ENCODE results near the gene HS3ST1. TPM values are rescaled to one million over a fixed set of nuclear protein-coding genes. Genes with fewer than 3 reads are reported as not detected.

The HS3ST1 gene
- total RNA-seq, 2 donors from 2014 or later: 1.5 to 6.7 TPM

- H3K4me3 ChIP-seq: peak overlapping the region in 1 of 2 donors; percentile 48
- TF ChIP-seq CTCF (IDR thresholded peaks at IDR 0.05) (no peak), POLR2A (IDR thresholded peaks at IDR 0.05) (no peak), POLR2AphosphoS5 (IDR thresholded peaks at IDR 0.05) (no peak)
- H3K27ac ChIP-seq: no peak overlapping the region
- H3K27me3 ChIP-seq (replicated peaks; ENCODE audit: insufficient read depth): no peaks in the 10 kb centered on the region
- no peaks in the 10 kb centered on the region for H3K36me3 ChIP-seq
- H3K9me3 ChIP-seq: no peaks in the 10 kb centered on the region
- DNase-seq (ENCODE audit: low spot score): no peak
- H3K4me1 ChIP-seq (replicated peaks): no peaks in the 10 kb centered on the region
- 17% methylated on average over 8 of the region's 8 CpGs for WGBS
- intact Hi-C loops (cut with DNase I): loop anchor here (10.0 kb wide), 1 partner anchor 845 kb away; no protein-coding TSS in a partner anchor
Observed at GRCh38 chr4:11429699-11430045, 978 bp upstream of the HS3ST1 start.

GRCh38 chr4:11428899-11429698, 405 bp upstream of the HS3ST1 start:
- intact Hi-C loops (cut with DNase I): loop anchor here (10.0 kb wide), 1 partner anchor 844 kb away; no protein-coding TSS in a partner anchor
- 2% methylated on average over 64 of the region's 64 CpGs for WGBS
- Histone ChIP-seq H3K27ac (peak overlapping the region; percentile 8 to 56), H3K27me3 (replicated peaks; ENCODE audit: insufficient read depth) (no peaks in the 10 kb centered on the region), H3K36me3 (no peaks in the 10 kb centered on the region), H3K4me1 (replicated peaks) (no peaks in the 10 kb centered on the region), H3K4me3 (peak overlapping the region; percentile 46 to 48), H3K9me3 (no peaks in the 10 kb centered on the region)
- DNase-seq (ENCODE audit: low spot score): peak; percentile 83
- TF ChIP-seq POLR2AphosphoS5 (IDR thresholded peaks at IDR 0.05): peak; percentile 24
- peak; percentile 23 to 83 (median 70) for TF ChIP-seq CTCF (IDR thresholded peaks at IDR 0.05)
- TF ChIP-seq POLR2A (IDR thresholded peaks at IDR 0.05): peak; percentile 51

GRCh38 chr4:11427121-11427996, 1.3 kb downstream of the HS3ST1 start:
- H3K4me3 ChIP-seq: peak overlapping the region; percentile 46 to 48
- no peak for DNase-seq (ENCODE audit: low spot score)
- no peak overlapping the region for H3K27ac ChIP-seq
- H3K4me1 ChIP-seq (replicated peaks): no peaks in the 10 kb centered on the region
- no peaks in the 10 kb centered on the region for H3K27me3 ChIP-seq (replicated peaks; ENCODE audit: insufficient read depth)
- TF ChIP-seq POLR2AphosphoS5 (IDR thresholded peaks at IDR 0.05) (no peak), CTCF (IDR thresholded peaks at IDR 0.05) (no peak), POLR2A (IDR thresholded peaks at IDR 0.05) (no peak)
- no peaks in the 10 kb centered on the region for H3K36me3 ChIP-seq
- WGBS: 4% methylated on average over 45 of the region's 45 CpGs
- intact Hi-C loops (cut with DNase I): loop anchor here (10.0 kb wide), 1 partner anchor 843 kb away; no protein-coding TSS in a partner anchor
- no peaks in the 10 kb centered on the region for H3K9me3 ChIP-seq

GRCh38 chr4:11426731-11427120, 2.0 kb downstream of the HS3ST1 start:
- Histone ChIP-seq H3K4me1 (replicated peaks) (no peaks in the 10 kb centered on the region), H3K27me3 (replicated peaks; ENCODE audit: insufficient read depth) (no peaks in the 10 kb centered on the region), H3K27ac (no peak overlapping the region), H3K4me3 (peak overlapping the region; percentile 46 to 48), H3K36me3 (no peaks in the 10 kb centered on the region), H3K9me3 (no peaks in the 10 kb centered on the region)
- no peak for TF ChIP-seq CTCF (IDR thresholded peaks at IDR 0.05)
- no peak for TF ChIP-seq POLR2AphosphoS5 (IDR thresholded peaks at IDR 0.05)
- TF ChIP-seq POLR2A (IDR thresholded peaks at IDR 0.05): no peak
- no peak for DNase-seq (ENCODE audit: low spot score)
- 19% methylated on average over 10 of the region's 10 CpGs for WGBS
- intact Hi-C loops (cut with DNase I): loop anchor here (10.0 kb wide), 1 partner anchor 842 kb away; no protein-coding TSS in a partner anchor

Data from prostate gland (tissue), 2 donors.